PFSK-1 (cell line): ENCODE results near the gene CREM.

Experiments
- FOXP2 ChIP-seq: optimal IDR thresholded peaks from 2 replicates; pipeline ENCODE3; 2011; ENCODE audit warnings: borderline replicate concordance, control low read depth, inconsistent platforms; ENCODE audit not compliant: insufficient read depth; ENCODE audit errors: extremely low read length, extremely low read depth
- POLR2AphosphoS5 ChIP-seq: IDR thresholded peaks from 2 replicates; pipeline ENCODE4 v1.6.1; 2012; ENCODE audit warnings: low read depth, mild to moderate bottlenecking, control low read depth, low read length, moderate library complexity
- SIN3A ChIP-seq: IDR thresholded peaks from 2 replicates; pipeline ENCODE4 v1.6.1; 2012; ENCODE audit warnings: mild to moderate bottlenecking, low read length, moderate library complexity, borderline replicate concordance; ENCODE audit not compliant: insufficient read depth
- TAF1 ChIP-seq: IDR thresholded peaks from 2 replicates; pipeline ENCODE4 v1.6.1; 2012; ENCODE audit warnings: low read length, control low read depth, borderline replicate concordance; ENCODE audit not compliant: insufficient read depth
- TF ChIP-seq, protein P1 (sequence below), 2 experiments: IDR thresholded peaks; 2 replicates each; pipeline versions ENCODE4 v1.6.1 to v1.8.0; 2011 to 2012; ENCODE audit warnings: low read depth in 2 of 2, low read length in 2 of 2, control low read depth in 1 of 2, inconsistent platforms in 1 of 2, mild to moderate bottlenecking in 1 of 2, moderate library complexity in 1 of 2; ENCODE audit not compliant: insufficient read depth in 1 of 2

The CREM gene

DNA sequence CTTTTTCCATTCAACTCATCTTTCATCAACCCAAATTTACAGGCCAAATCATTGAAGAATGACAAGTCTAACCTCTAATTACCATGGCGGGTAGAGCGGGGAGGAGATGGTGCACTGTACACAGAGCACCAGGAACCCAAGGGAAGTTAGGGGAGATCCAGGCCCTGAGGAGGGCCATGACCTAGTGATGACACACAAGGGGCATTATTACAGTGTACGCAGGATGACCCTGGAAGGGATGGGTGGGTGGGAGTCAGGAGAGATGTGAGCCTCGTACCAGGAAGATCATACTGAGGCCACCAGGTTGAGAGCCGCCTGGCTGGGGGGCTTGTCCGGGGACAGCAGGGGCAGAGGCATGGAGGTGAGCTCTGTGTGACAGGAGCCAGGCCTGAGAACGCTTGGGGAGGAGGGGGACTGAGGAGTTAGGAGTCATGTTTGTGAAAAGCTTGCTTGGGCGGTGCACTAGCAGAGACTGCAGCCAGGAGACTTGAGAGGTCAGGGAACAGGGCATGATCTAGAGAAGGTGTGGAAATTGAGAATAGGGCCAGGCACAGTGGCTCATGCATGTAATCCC is 120.2 kb downstream of the CREM start:
- TF ChIP-seq TAF1 (no peak), FOXP2 (no peak), POLR2AphosphoS5 (no peak), SIN3A (no peak)
- TF ChIP-seq, protein P1, sequence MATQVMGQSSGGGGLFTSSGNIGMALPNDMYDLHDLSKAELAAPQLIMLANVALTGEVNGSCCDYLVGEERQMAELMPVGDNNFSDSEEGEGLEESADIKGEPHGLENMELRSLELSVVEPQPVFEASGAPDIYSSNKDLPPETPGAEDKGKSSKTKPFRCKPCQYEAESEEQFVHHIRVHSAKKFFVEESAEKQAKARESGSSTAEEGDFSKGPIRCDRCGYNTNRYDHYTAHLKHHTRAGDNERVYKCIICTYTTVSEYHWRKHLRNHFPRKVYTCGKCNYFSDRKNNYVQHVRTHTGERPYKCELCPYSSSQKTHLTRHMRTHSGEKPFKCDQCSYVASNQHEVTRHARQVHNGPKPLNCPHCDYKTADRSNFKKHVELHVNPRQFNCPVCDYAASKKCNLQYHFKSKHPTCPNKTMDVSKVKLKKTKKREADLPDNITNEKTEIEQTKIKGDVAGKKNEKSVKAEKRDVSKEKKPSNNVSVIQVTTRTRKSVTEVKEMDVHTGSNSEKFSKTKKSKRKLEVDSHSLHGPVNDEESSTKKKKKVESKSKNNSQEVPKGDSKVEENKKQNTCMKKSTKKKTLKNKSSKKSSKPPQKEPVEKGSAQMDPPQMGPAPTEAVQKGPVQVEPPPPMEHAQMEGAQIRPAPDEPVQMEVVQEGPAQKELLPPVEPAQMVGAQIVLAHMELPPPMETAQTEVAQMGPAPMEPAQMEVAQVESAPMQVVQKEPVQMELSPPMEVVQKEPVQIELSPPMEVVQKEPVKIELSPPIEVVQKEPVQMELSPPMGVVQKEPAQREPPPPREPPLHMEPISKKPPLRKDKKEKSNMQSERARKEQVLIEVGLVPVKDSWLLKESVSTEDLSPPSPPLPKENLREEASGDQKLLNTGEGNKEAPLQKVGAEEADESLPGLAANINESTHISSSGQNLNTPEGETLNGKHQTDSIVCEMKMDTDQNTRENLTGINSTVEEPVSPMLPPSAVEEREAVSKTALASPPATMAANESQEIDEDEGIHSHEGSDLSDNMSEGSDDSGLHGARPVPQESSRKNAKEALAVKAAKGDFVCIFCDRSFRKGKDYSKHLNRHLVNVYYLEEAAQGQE (IDR thresholded peaks at IDR 0.05; ENCODE audit: insufficient read depth in 1 of 2, low read depth in 2 of 2, low read length in 2 of 2), result no peak

GRCh38 chr10:35251373-35252100 is 124.9 kb downstream of the CREM start:
- TF ChIP-seq FOXP2 (no peak), TAF1 (no peak), POLR2AphosphoS5 (no peak), SIN3A (no peak)
- TF ChIP-seq, protein P1 (IDR thresholded peaks at IDR 0.05; ENCODE audit: insufficient read depth in 1 of 2, low read depth in 2 of 2, low read length in 2 of 2), result no peak

DNA sequence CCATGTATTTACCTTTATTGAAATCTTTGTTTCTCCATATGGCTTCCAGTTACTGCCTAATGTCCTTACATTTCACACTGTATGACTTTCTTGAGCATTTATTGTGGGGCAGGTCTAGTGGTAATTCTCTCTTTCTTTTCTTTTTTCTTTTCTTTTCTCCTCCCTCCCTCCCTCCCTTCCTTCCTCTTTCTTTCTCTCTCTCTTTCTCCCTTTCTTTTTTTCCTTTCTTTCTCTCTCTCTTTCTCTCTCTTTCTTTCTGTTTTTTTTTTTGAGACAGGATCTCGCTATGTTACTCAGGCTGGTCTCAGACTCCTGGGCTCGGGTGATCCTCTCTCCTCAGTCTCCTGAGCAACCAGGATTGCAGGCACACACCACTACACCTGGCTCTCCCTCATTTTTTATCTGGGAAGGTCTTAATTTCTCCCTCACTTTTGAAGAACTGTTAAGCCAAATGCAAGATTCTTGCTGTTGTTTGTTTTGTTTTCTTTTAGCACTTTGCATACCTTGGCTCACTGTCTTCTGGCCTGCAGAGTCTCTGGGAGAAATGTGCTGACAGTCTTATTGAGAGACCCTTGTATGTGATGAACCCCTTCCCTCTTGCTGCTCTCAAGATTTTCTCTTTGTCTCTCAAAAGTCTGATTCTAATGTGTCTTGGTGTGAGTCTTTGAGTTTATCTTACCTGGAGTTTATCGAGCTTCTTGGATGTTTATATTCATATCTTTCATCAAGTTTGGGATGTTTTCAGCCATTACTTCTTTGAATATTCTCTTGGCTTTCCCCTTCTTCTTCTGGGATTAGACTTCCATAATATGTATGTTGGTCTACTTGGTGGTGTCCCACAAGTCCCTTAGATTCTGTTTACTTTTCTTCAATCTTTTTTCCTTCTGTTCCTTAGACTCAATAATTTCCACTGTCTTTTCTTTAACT is 130.7 kb downstream of the CREM start:
- TF ChIP-seq, protein P1 (IDR thresholded peaks at IDR 0.05; ENCODE audit: insufficient read depth in 1 of 2, low read depth in 2 of 2, low read length in 2 of 2), result no peak
- TF ChIP-seq TAF1 (no peak), FOXP2 (no peak), SIN3A (no peak), POLR2AphosphoS5 (no peak)

- TF ChIP-seq FOXP2 (no peak), POLR2AphosphoS5 (no peak), TAF1 (no peak), SIN3A (no peak)
- TF ChIP-seq, protein P1 (IDR thresholded peaks at IDR 0.05; ENCODE audit: insufficient read depth in 1 of 2, low read depth in 2 of 2, low read length in 2 of 2), result no peak
Observed at GRCh38 chr10:35259769-35260397, 133.2 kb downstream of the CREM start.
